ENCODE measurements around the gene NPAS3.
A peak's percentile ranks its signal among the peaks of the same experiment; 100 is the strongest.

Gene NPAS3

DNA sequence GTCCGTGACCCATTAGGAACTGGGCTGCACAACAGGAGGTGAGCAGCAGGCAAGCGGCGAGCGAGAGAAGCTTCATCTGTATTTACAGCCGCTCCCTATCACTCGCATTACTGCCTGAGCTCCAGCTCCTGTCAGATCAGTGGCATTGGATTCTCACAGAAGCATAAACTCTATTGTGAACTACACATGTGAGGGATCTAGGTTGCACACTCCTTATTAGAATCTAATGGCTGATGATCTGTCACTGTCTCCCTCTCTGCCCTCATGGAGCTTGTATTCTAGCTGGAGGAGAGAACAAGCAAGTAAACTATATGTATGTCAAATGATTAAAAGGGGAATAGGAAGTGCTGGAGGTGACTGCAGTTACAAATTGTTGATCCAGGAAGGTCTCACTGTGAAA is 533.1 kb downstream of the NPAS3 start:
- no peak overlapping the region for H3K4me3 ChIP-seq (ENCODE audit: low read length)
- DNase-seq (ENCODE audit: low read depth, low spot score): no peak

DNA sequence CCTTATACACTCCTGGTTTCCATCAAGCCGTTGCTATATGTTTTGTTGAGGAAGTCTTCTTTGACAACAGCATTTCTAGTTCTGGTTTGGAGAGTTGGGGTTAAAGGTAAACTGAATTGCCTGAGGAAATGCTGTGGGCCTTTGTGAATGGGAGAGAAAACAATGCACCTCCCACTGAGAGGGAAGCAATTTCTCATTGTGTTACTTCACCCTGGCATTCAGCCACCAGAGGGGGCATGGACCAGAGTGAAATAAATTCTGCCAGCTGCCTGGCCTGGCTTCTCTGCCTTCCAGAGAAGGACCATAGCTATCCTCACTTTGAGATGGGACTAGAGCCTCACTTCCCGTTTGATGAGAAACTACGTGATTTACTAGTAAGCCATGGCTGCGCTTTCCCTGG is 536.9 kb downstream of the NPAS3 start:
- no peak overlapping the region for H3K4me3 ChIP-seq (ENCODE audit: low read length)
- DNase-seq (ENCODE audit: low read depth, low spot score): peak; percentile 12

DNA sequence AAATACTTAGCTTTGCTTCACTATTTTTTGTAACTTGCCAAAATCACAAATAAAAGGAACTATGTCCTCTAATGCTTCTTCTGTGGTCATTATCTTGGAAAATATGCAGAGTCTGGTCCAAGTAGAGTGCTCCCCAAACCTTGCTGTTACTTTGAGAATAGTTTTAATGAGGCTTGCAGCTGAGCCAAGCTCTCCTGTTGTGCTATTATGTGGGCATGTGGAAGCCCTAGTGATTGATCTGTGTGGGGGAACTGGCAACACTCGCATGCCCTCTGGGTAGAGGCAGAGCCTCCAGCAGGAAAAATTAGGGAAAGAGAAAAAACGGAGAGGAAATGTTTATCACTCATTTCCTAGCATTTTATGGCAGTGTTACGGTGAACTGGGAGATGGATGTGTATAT is 539.1 kb downstream of the NPAS3 start:
- no peak overlapping the region for H3K4me3 ChIP-seq (ENCODE audit: low read length)
- DNase-seq (ENCODE audit: low read depth, low spot score): no peak

DNA sequence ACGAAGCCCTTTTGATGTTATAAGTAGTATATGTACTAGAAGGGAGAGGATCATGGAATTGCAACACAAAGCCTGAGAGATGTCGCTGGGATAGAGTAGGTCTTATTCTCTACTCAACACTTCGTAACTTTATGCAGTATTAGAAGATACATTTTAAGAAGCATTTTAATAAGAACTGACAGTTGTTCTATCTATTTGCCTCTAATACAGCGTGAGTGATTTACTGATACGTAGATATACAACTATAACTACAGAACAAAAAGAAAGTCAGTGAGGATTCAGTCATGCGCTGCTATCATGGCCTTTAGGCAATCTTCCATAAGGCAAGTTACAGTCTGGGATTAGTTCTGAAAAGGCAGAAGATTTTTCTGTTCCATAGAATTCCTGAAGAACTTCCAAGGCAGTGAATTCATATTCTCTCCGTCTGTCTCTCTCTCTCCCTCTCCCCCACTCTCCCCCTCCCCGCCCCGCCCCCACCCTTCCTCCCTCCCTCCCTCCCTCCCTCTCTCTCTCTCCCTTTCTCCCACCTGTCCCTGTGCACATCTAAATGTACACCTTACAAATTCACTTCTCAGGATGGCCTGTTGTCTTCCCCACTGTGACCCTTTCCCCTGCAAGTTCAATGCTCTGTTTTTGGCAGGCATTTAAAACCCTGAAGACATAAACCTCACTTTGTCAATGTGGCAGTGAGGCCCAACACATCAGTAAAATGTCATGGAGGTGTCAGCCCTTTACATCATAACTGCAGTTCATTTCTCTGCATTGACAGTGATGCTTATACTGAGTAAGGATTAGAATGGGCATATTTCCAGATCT is 541.6 kb downstream of the NPAS3 start:
- DNase-seq (ENCODE audit: low read depth, low spot score): no peak
- no peak overlapping the region for H3K4me3 ChIP-seq (ENCODE audit: low read length)

DNA sequence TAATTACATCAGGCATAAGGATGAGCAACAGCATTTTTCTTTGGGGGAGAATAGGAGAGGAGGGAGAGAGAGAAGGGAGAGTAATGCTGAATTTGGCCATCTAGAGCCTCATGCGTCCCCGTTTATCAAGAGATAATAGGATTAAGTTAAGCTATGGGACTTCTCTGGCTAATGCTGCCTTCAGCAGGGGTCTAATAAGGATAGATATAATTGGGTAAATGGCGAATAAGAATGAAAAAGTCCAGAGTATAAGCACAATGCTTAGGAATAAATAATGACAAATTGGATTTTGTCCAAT is 542.2 kb downstream of the NPAS3 start:
- no peak for DNase-seq (ENCODE audit: low read depth, low spot score)
- H3K4me3 ChIP-seq (ENCODE audit: low read length): no peak overlapping the region

DNA sequence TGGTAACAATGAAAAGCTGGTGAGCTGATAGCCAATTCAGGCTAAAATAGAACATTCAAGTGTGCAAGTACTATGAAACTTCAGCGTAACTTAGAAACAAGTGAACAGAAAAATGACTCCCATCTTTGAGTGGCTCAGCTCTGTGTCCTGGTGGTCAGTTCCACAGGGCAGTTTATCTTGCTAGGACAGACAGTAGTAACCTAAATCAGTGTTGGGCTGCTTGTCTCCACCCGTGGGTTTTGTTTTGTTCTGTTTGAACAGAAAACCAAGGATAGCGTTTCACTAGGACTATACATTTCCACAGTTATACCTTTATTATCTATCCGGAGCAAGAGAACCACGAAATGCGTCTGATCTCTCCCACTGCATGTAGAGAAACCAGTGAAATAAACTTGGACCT is 544.4 kb downstream of the NPAS3 start:
- DNase-seq (ENCODE audit: low read depth, low spot score): no peak
- no peak overlapping the region for H3K4me3 ChIP-seq (ENCODE audit: low read length)

DNA sequence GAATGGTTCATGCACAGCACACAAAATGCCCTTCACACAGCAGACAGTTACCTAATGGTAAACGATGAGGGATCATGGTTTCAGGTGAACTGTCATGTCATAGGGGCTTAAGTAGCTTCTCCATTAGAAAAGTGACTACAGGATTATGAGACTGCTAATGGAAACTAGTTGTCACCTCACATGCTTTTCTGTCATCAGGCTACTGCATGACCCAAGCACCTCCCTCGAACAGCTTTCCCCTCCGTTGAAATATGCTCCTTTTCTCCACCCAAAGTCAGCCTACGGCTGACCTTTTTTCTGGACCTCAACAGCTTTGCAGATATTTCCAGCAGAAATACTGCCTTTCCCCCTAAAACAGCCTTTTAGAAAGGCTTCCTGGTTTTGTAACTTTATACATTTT is 544.9 kb downstream of the NPAS3 start:
- no peak overlapping the region for H3K4me3 ChIP-seq (ENCODE audit: low read length)
- no peak for DNase-seq (ENCODE audit: low read depth, low spot score)

DNA sequence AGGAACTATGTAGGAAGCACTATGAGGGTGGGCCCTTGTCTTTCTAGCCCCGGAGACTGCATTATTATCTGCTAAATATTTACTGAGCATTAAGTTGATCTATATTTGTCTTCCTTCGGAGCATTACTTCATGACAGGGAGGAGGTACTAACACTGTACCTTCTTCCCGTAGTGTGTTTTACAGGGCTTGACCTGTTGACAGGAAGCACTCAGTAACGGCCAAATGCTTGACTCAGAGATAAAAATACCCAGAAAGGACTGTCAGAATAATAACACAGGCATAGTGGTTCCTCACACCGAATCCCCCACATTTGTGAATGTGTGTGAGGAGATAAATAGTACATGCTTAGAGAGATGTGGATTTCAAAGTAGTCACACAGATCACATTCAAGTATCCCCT is 545.6 kb downstream of the NPAS3 start:
- no peak overlapping the region for H3K4me3 ChIP-seq (ENCODE audit: low read length)
- DNase-seq (ENCODE audit: low read depth, low spot score): no peak

DNA sequence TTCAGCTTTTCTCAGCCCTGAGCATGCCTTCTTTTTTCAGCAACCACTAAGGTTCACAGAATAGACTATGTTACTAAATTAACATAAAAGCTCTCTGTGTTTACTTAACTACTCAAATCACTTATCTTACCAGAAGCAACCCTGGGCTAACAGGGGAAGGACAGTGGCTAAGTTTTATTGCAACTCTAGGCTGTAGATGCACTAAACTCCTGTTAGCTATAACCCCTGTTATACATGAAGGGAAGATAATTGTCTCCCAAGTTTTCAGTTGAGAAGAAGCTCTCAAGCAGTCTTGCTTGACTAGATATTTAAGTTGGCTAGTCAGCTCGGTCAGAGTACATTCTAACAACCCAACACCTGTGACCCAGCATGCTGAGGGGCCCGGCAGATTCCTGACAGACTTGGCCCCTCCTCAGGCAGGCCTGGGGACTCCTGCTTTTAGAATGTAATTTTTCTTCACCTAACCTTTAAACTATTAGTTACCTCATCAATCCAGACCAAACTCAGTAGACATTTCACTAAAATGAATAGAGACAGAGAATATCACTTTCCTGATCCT is 547.7 kb downstream of the NPAS3 start:
- no peak for DNase-seq (ENCODE audit: low read depth, low spot score)
- no peak overlapping the region for H3K4me3 ChIP-seq (ENCODE audit: low read length)

DNA sequence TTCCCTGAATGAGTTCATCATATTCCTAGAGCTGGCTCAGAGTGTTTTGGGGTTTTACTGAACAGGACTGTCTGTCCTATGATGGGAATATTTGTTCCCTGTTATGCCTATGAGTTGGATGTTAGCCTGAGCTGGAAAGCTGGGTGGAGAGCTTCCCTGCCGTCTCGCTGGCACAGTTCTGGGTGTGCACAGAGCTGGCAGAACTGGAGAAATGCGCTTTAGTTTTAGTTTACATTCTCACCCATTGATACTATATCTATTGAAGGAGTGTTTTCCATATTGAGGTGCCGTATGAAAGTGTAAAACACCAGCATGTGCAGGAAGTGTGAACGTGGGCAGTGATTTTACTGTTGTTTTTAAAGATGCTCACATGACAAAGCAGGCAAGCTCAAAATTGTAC is 549.9 kb downstream of the NPAS3 start:
- no peak for DNase-seq (ENCODE audit: low read depth, low spot score)
- no peak overlapping the region for H3K4me3 ChIP-seq (ENCODE audit: low read length)

DNA sequence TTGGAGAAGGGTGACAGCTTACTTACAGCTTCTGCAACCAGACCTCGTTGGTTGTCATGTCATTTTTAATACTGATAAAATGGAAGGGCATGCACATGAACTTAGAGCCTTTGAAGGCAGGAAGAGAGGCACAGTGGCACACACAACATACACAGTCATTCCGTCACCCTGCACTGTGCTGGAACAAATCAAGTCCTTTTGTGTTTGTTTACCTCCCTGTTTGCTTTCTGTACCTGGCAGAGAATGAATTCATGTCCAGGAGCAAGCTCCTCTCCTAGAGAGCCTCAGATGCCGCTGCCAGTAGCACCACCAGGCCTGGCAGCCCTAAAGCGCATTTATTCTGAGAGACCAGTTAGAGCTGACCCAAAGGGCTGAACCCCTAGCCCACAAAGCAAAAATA is 551.9 kb downstream of the NPAS3 start:
- no peak overlapping the region for H3K4me3 ChIP-seq (ENCODE audit: low read length)
- DNase-seq (ENCODE audit: low read depth, low spot score): no peak

DNA sequence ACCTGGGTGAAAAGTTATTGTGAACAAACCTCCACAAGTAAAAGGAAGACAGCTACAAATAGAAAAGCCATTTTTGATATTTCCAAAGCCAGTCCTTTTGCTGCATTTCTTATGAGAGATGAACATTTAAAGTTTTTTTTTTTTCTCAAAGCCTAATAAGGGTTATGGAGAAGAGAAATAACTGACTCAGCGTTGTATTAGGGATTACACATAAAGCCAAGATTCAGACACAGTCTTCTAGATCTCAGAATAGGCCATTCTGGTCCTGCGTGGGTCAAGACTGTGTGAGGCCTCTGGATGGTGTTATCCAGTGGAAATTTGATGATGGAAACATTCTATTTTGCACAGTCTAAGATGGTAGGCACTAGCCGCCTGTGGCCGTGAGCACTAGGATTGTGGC is 552.4 kb downstream of the NPAS3 start:
- DNase-seq (ENCODE audit: low read depth, low spot score): no peak
- no peak overlapping the region for H3K4me3 ChIP-seq (ENCODE audit: low read length)

DNA sequence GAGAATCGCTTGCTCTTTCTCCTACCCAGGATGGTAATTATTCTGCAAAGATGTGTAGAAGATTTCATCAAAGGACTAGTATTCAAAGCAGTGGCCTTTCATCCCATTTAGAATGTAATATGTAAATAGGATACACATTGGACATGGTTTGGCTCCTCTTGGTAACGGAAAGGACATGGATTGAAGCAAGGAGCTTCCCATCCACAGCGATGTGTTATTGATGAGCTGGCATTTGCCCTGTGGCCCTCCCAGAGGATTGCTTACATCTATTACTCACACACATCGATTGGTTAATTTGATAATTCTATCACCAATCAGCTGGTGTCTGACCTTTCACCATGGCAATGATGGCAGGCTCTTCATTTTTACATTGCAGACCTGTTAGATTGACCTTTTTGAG is 553.8 kb downstream of the NPAS3 start:
- H3K4me3 ChIP-seq (ENCODE audit: low read length): no peak overlapping the region
- no peak for DNase-seq (ENCODE audit: low read depth, low spot score)

DNA sequence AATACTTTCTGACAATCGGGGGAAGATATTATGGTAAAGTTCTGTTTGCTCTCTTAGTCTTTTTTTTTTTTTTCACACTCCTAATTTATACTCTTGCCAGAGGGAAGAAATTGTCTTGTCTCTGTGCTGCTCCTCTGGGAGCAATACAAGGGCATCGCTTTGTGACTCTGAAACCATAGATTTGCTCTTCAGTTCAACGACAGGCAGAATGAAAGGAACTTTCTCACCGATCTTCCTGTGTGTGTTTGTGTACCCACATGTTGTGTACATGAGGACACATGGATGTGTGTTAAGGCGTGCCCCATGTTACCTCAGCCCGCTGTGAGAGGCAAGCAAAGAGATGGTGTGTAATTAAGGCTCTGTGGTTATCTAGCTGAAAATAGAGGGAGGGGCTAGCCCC is 554.6 kb downstream of the NPAS3 start:
- no peak for DNase-seq (ENCODE audit: low read depth, low spot score)
- no peak overlapping the region for H3K4me3 ChIP-seq (ENCODE audit: low read length)

DNA sequence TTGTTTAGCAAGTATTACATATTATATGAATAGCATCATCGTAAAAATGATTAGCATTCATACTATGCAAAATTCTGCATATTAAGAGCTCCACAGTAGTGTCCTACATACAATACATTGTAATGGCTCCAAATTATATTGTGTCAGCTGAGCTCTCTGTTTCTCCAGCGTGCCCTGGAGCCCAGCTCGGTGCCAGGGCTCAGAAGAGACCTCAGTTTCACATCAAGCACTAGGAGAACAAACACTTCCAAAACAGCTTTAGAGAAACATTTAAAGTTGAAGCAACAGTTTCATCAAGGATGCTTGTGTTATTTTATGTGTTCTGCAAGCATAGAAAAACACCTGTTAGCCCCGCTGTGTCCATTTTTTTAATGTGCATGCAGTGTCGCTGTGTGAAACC is 555.3 kb downstream of the NPAS3 start:
- H3K4me3 ChIP-seq (ENCODE audit: low read length): no peak overlapping the region
- no peak for DNase-seq (ENCODE audit: low read depth, low spot score)

DNA sequence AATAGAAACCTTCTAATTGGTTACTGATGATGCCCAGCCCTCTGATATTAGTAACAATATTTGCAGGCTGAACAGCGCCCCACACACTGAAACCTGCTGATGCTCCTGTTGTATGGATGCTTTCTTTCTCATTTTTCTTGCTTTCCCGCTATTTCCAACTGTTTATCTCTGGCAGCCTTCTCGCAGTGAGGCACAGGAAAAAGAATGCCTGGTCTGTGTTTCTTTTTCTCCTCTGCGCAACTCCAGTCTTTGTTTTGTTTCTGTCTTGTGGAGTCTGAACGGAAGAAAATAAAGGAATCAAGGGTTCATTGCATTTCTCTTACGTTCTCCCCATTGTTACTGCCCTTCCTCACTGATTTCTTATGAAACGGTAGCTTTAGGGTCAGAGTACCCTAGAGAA is 561.0 kb downstream of the NPAS3 start:
- no peak overlapping the region for H3K4me3 ChIP-seq (ENCODE audit: low read length)
- DNase-seq (ENCODE audit: low read depth, low spot score): no peak

DNA sequence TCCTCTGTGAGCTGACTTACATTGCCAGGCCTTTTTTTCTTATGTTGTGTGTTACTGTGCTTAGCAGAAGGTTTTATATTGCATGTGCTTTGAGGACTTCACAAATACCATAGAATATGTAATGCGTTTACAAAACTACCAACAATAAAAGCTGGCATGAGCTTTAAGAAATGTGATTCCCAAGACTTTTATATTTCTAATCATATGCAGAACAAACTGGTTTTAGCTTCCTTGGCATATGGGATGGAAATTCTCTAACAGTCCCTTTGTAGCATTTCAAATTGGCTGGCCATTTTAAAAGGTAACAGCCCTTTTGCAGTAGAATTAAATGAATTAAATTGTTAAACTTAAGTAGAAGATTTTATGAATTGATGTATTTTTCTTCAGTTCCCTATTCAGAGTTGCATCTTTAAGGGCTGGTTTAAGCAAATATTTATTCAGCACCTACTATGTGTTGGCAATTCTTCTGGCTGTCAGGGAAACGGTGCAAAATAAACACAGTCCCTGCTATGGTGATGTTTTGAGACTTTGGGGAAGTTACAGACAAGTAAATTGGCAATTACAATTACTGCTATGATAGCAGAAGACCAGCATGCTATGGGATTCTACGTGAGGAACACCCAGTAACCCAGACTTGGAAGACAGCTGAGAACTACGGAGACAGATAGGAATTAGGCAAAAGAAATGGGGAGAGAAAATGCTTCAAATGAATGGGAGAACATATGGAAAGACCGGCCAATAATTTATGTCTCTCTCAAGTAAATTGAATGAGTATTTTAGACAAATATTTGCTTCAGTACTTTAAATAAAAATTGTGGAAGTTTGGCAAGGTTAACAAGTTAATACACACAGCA is 565.8 kb downstream of the NPAS3 start:
- DNase-seq (ENCODE audit: low read depth, low spot score): no peak
- no peak overlapping the region for H3K4me3 ChIP-seq (ENCODE audit: low read length)

DNA sequence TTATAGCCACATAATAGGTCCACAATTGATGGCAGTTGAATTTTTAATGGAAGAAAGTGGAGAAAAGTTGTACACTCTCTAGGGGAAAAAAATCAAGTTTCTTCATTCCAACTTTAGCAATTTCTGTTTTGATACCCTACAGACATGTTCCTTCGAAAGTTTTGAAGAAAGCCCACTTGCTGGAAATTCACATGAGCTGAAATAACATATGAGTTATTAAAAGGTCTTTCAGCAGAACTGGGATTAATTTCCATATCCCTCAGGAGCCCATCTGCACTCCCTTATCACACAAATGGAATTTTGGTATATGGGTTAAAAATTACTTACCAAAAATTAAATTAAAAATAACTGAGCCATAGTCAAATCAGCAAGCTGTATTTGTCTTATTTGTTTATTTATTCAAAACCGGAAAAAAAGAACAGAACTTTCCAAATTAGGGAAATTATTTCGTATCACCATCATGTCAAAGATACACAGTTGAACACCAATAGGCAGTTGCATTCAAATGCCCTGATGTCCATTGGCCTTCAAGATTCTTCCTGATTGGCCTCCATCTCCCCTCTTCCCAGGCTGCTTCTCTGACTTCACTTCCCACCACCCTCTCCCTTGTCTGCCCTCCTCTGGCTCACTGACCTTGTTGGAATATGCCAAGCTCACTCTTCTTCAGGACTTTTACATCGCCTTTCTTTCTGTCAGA is 566.7 kb downstream of the NPAS3 start:
- DNase-seq (ENCODE audit: low read depth, low spot score): no peak
- no peak overlapping the region for H3K4me3 ChIP-seq (ENCODE audit: low read length)

DNA sequence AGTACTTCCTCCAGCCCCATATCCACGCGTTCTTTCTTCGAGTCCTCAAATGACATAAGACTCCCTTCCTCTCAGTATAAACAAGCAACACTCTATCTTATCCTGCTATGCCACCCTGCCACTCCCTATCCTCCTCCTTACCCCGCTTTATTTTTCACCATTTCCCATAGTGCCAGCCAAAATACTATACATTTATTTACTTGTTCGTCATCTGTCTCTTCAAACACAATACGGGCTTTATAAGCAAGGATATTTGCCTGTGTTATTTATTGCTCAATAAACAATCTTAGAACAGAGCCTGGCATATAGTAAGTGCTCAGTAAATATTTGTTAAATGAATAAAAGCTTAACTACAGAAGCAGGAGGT is 567.3 kb downstream of the NPAS3 start:
- no peak overlapping the region for H3K4me3 ChIP-seq (ENCODE audit: low read length)
- DNase-seq (ENCODE audit: low read depth, low spot score): no peak

Measured in Jurkat, Clone E6-1 (cell line).